ENCODE measurements around the gene KANSL1L. TPM values are rescaled to one million over a fixed set of nuclear protein-coding genes. Genes with fewer than 3 reads are reported as not detected.
A peak's percentile ranks its signal among the peaks of the same experiment; 100 is the strongest.

KANSL1L gene
- total RNA-seq, 4 donors from 2014 or later: 18.0 to 48.7 (median 25.6) TPM

- TF ChIP-seq CTCF (IDR thresholded peaks at IDR 0.05) (peak in 1 of 2 donors; percentile 31), EP300 (IDR thresholded peaks at IDR 0.05) (no peak), POLR2AphosphoS5 (IDR thresholded peaks at IDR 0.05) (no peak), POLR2A (IDR thresholded peaks at IDR 0.05) (no peak)
- DNase-seq (ENCODE audit: low spot score in 2 of 2): no peak
- WGBS: 30% methylated on average over 2 of the region's 2 CpGs
Measured at GRCh38 chr2:210072922-210073509, 98.2 kb downstream of the KANSL1L start.

GRCh38 chr2:210072493-210072892 is 98.7 kb downstream of the KANSL1L start:
- H3K36me3 ChIP-seq: no peaks in the 10 kb centered on the region
- WGBS: 88% methylated on average over 5 of the region's 5 CpGs
- no peak for DNase-seq (ENCODE audit: low spot score in 2 of 2)
- no peak overlapping the region for H3K4me3 ChIP-seq
- H3K9me3 ChIP-seq: no peaks in the 10 kb centered on the region
- H3K27ac ChIP-seq: no peak overlapping the region
- TF ChIP-seq CTCF (IDR thresholded peaks at IDR 0.05) (no peak), POLR2AphosphoS5 (IDR thresholded peaks at IDR 0.05) (no peak), EP300 (IDR thresholded peaks at IDR 0.05) (no peak), POLR2A (IDR thresholded peaks at IDR 0.05) (no peak)
- H3K4me1 ChIP-seq: no peaks in the 10 kb centered on the region
- H3K27me3 ChIP-seq: no peaks in the 10 kb centered on the region

More at GRCh38 chr2:210072922-210073509, 98.2 kb downstream of the KANSL1L start:
- H3K36me3 ChIP-seq: no peaks in the 10 kb centered on the region
- no peaks in the 10 kb centered on the region for H3K9me3 ChIP-seq
- no peak overlapping the region for H3K27ac ChIP-seq
- no peaks in the 10 kb centered on the region for H3K27me3 ChIP-seq
- H3K4me1 ChIP-seq: no peaks in the 10 kb centered on the region
- no peak overlapping the region for H3K4me3 ChIP-seq

- no peak for DNase-seq (ENCODE audit: low spot score in 2 of 2)
- Histone ChIP-seq H3K4me3 (no peak overlapping the region), H3K36me3 (no peaks in the 10 kb centered on the region), H3K27ac (no peak overlapping the region), H3K9me3 (no peaks in the 10 kb centered on the region), H3K4me1 (no peaks in the 10 kb centered on the region), H3K27me3 (no peaks in the 10 kb centered on the region)
- TF ChIP-seq EP300 (IDR thresholded peaks at IDR 0.05) (no peak), POLR2A (IDR thresholded peaks at IDR 0.05) (no peak), POLR2AphosphoS5 (IDR thresholded peaks at IDR 0.05) (no peak), CTCF (IDR thresholded peaks at IDR 0.05) (no peak)
- 95% methylated on average over 2 of the region's 2 CpGs for WGBS
Measured at GRCh38 chr2:210063306-210063705, 107.9 kb downstream of the KANSL1L start.

GRCh38 chr2:210055825-210056224 is 115.4 kb downstream of the KANSL1L start:
- TF ChIP-seq CTCF (IDR thresholded peaks at IDR 0.05): no peak
- TF ChIP-seq POLR2A (IDR thresholded peaks at IDR 0.05): no peak
- WGBS: 89% methylated on average over 3 of the region's 3 CpGs
- DNase-seq (ENCODE audit: low spot score in 2 of 2): no peak
- H3K4me3 ChIP-seq: no peak overlapping the region
- no peaks in the 10 kb centered on the region for H3K4me1 ChIP-seq
- no peaks in the 10 kb centered on the region for H3K27me3 ChIP-seq
- no peaks in the 10 kb centered on the region for H3K9me3 ChIP-seq
- peaks cover 4% of the 10 kb centered on the region for H3K36me3 ChIP-seq
- H3K27ac ChIP-seq: no peak overlapping the region

GRCh38 chr2:210054696-210055095 is 116.5 kb downstream of the KANSL1L start:
- Histone ChIP-seq H3K9me3 (no peaks in the 10 kb centered on the region), H3K4me1 (no peaks in the 10 kb centered on the region), H3K27ac (no peak overlapping the region), H3K36me3 (peaks cover 4% of the 10 kb centered on the region), H3K4me3 (no peak overlapping the region), H3K27me3 (no peaks in the 10 kb centered on the region)
- 95% methylated on average over 1 of the region's 1 CpG for whole genome bisulfite sequencing
- no peak for DNase-seq (ENCODE audit: low spot score in 2 of 2)
- TF ChIP-seq POLR2A (IDR thresholded peaks at IDR 0.05) (no peak), CTCF (IDR thresholded peaks at IDR 0.05) (no peak), EP300 (IDR thresholded peaks at IDR 0.05) (no peak), POLR2AphosphoS5 (IDR thresholded peaks at IDR 0.05) (no peak)

All from suprapubic skin (tissue), 4 donors.